Measurements from ENCODE around the gene FPR1. TPM values are rescaled to one million over a fixed set of nuclear protein-coding genes. Genes with fewer than 3 reads are reported as not detected.

The FPR1 gene
- total RNA-seq, 1 experiment from 2014 or later = 13.2 TPM

DNA sequence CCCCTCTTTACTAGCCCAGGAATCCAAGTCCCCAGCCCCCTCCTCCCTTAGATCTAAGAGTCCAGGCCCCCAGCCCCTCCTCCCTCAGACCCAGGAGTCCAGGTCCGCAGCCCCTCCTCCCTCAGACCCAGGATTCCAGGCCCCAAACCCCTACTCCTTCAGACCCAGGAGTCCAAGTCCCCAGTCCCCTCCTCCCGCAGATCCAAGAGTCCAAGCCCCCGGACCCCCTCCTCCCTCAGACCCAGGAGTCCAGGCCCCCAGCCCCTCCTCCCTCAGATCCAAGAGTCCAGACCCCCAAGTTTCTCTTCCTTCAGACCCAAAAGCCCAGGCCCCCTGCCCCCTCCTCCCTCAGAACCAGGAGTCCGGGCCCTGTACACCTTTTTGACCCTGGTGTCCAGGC lies 47.1 kb downstream of the FPR1 start:
- no peak for DNase-seq (ENCODE audit: low read depth)

GRCh38 chr19:51703575-51704515 lies 47.8 kb downstream of the FPR1 start:
- DNase-seq (ENCODE audit: low read depth) = peak; percentile 90

DNA sequence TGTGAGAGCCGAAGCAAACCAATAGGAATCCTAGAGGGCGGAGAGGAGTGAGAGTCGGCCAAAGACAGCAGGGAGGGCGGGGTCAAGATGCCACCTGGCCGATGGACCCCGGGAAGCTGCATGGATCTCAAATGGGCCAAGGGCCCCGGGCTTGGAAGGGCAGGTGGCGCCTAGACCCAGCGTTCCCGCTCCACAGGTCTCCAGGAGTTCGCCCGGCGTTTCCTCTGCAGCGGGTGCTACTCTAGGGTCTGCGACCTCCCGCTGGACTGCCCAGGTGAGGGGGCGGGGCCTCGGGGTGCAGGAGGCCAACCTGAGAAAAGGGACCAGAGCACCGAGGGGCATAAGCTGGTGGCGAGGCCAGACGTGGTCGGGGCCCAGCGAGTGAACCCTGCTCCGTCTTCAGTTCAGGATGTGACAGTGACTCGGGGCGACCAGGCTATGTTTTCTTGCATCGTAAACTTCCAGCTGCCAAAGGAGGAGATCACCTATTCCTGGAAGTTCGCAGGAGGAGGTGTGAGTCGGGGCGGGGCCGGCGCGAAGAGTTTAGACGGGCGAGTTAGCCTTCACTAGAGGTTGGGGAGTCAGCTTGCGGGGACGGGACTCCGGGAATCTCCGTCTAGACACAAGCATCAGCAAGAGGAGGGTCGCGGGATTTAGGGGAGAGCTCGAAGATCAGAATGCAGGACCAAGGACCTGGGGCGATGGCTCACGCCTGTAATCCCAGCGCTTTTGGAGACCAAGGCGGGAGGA lies 48.7 kb downstream of the FPR1 start:
- no peak for DNase-seq (ENCODE audit: low read depth)

- peak; percentile 56 for DNase-seq (ENCODE audit: low read depth)
These were observed 49.4 kb downstream of the FPR1 start for GRCh38 chr19:51702103-51702824.

GRCh38 chr19:51701468-51702100 lies 50.1 kb downstream of the FPR1 start:
- DNase-seq (ENCODE audit: low read depth) = no peak

- DNase-seq (ENCODE audit: low read depth) = no peak
These were observed 52.5 kb downstream of the FPR1 start for GRCh38 chr19:51699170-51699569.

- peak; percentile 78 for DNase-seq (ENCODE audit: low read depth)
These were observed 53.4 kb downstream of the FPR1 start for GRCh38 chr19:51698296-51698695.

DNA sequence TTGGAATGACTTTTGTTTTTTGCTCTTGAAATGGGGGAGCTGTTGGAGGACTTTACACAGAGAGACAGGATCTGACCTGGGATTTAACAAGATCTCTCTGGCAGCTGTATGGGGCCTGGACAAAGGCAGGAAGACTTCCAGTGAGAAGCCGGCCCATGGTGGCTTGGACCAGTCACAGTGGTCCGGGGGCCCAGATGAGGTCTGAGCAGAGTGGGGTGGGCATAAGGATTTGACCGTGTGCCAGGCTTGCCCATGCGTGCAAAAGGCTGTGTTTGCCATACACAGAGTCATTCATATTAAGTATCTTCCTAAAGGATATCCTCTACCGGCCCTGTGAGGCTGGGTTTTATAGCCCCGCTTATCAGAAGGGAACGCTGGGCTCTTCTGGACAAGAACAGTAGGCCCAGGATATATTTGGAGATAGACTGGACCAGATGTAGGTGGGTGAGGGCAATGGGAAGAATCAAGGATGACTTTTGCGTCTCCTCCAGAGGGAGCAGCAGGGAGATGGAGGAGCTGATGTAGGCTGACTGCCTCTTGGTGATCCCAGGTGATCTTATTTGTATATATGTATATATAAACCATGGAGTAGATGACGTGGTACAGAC lies 54.4 kb downstream of the FPR1 start:
- DNase-seq (ENCODE audit: low read depth) = no peak

DNA sequence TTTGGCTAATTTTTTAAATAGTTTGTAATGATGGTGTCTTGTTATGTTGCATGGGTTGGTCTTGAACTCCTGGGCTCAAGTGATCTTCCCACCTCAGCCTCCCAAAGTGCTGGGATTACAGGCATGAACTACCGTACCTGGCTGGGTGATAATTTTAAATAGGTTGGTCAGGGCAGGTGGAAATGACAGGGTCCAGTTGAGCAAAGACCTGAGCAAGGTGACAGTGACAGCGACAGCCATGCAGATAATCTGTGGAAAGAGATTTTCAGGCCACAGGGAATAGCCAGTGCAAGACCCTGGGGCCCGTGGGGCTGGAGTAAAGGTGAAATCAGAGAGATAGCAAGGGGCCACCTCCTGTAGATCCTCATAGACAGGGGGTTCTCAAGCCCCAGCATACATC lies 55.1 kb downstream of the FPR1 start:
- DNase-seq (ENCODE audit: low read depth) = no peak

Other genes starting within 250 kb of the FPR1 start
- gene SIGLEC6, start 220.2 kb downstream of the FPR1 start, total RNA-seq (2014; rRNA removed; shearing (Covaris generic)) = not detected in 2 replicates
- 11.3 and 11.8 TPM in 2 replicates for gene ZNF175, start 180.6 kb downstream of the FPR1 start, total RNA-seq (2014; rRNA removed; shearing (Covaris generic))
- not detected in 2 replicates for gene SIGLEC5, start 121.5 kb downstream of the FPR1 start, total RNA-seq (2014; rRNA removed; shearing (Covaris generic))
- not detected in 2 replicates for gene SIGLEC14, start 105.1 kb downstream of the FPR1 start, total RNA-seq (2014; rRNA removed; shearing (Covaris generic))
- 13.6 and 15.4 TPM in 2 replicates for gene SPACA6, start 58.5 kb downstream of the FPR1 start, total RNA-seq (2014; rRNA removed; shearing (Covaris generic))
- 0.12 and 1.4 TPM in 2 replicates for gene HAS1, start 27.9 kb downstream of the FPR1 start, total RNA-seq (2014; rRNA removed; shearing (Covaris generic))
- 8.1 and 8.4 TPM in 2 replicates for gene FPR2, start 9.3 kb upstream of the FPR1 start, total RNA-seq (2014; rRNA removed; shearing (Covaris generic))
- 0.60 and 0.98 TPM in 2 replicates for gene FPR3, start 43.3 kb upstream of the FPR1 start, total RNA-seq (2014; rRNA removed; shearing (Covaris generic))
- gene ZNF577, start 136.1 kb upstream of the FPR1 start, total RNA-seq (2014; rRNA removed; shearing (Covaris generic)) = 3.3 and 3.7 TPM in 2 replicates
- gene ZNF649, start 153.1 kb upstream of the FPR1 start, total RNA-seq (2014; rRNA removed; shearing (Covaris generic)) = 7.8 and 10.1 TPM in 2 replicates
- 3.7 and 4.6 TPM in 2 replicates for gene ZNF613, start 175.6 kb upstream of the FPR1 start, total RNA-seq (2014; rRNA removed; shearing (Covaris generic))
- 7.7 and 8.8 TPM in 2 replicates for gene ZNF350, start 235.0 kb upstream of the FPR1 start, total RNA-seq (2014; rRNA removed; shearing (Covaris generic))